Astrocyte (in vitro differentiated cells and primary cell): ENCODE results near the gene RPP40. TPM values are rescaled to one million over a fixed set of nuclear protein-coding genes. Genes with fewer than 3 reads are reported as not detected.

Source experiments
- DNase-seq: peaks from one replicate; pipeline ENCODE4 v3.0.0-alpha.2; 2010; ENCODE audit warnings: low read depth
- FAIRE-seq: peaks from 2 replicates; lab custom pipeline; 2011; peaks lifted over from hg19 to GRCh38; lab: Jason Lieb, UNC
- H2AFZ ChIP-seq: 2 replicates; pipeline ENCODE4 v1.6.0; 2012; ENCODE audit warnings: low read depth, low read length, inconsistent platforms
- H3K27ac ChIP-seq: 2 replicates; pipeline ENCODE4 v1.5.1; 2011; ENCODE audit warnings: low read depth, low read length, inconsistent platforms
- H3K27me3 ChIP-seq: 2 replicates; pipeline ENCODE4 v1.6.0; 2011; ENCODE audit warnings: low read length, inconsistent platforms; ENCODE audit not compliant: insufficient read depth
- H3K36me3 ChIP-seq: 2 replicates; pipeline ENCODE4 v1.5.1; 2011; ENCODE audit warnings: low read length, inconsistent platforms; ENCODE audit not compliant: insufficient read depth
- H3K4me1 ChIP-seq: 2 replicates; pipeline ENCODE4 v1.5.1; 2011; ENCODE audit warnings: low read length, inconsistent platforms; ENCODE audit not compliant: insufficient read depth
- H3K4me2 ChIP-seq: 2 replicates; pipeline ENCODE4 v1.6.0; 2012; ENCODE audit warnings: low read length, inconsistent platforms
- H3K4me3 ChIP-seq: 2 replicates; pipeline ENCODE4 v1.5.1; 2011; ENCODE audit warnings: low read depth, mild to moderate bottlenecking, low read length, inconsistent platforms; ENCODE audit not compliant: insufficient read depth
- H3K79me2 ChIP-seq: 2 replicates; pipeline ENCODE4 v1.6.0; 2012; ENCODE audit warnings: mild to moderate bottlenecking, low read length, inconsistent platforms; ENCODE audit not compliant: insufficient read depth
- H3K9ac ChIP-seq: 2 replicates; pipeline ENCODE4 v1.6.0; 2012; ENCODE audit warnings: mild to moderate bottlenecking, low read length, inconsistent platforms
- H3K9me3 ChIP-seq: 2 replicates; pipeline ENCODE4 v1.5.1; 2012; ENCODE audit warnings: low read depth, mild to moderate bottlenecking, low read length, inconsistent platforms; ENCODE audit not compliant: insufficient read depth
- H4K20me1 ChIP-seq: 2 replicates; pipeline ENCODE4 v1.6.0; 2012; ENCODE audit warnings: low read length, inconsistent platforms; ENCODE audit not compliant: insufficient read depth
- H3K27ac Mint-ChIP-seq: one replicate; pipeline ENCODE4 v1.8.0; 2021; ENCODE audit warnings: mild to moderate bottlenecking, mixed read lengths; ENCODE audit not compliant: unreplicated experiment
- H3K27me3 Mint-ChIP-seq: one replicate; pipeline ENCODE4 v1.8.0; 2021; ENCODE audit warnings: low read depth, mixed read lengths; ENCODE audit not compliant: unreplicated experiment
- H3K36me3 Mint-ChIP-seq: one replicate; pipeline ENCODE4 v1.8.0; 2021; ENCODE audit warnings: low read depth, mixed read lengths; ENCODE audit not compliant: unreplicated experiment
- H3K4me1 Mint-ChIP-seq: one replicate; pipeline ENCODE4 v1.8.0; 2021; ENCODE audit warnings: low read depth, mixed read lengths; ENCODE audit not compliant: unreplicated experiment
- H3K4me3 Mint-ChIP-seq: one replicate; pipeline ENCODE4 v1.8.0; 2021; ENCODE audit warnings: mild to moderate bottlenecking, moderate library complexity, mixed read lengths; ENCODE audit not compliant: unreplicated experiment
- H3K9me3 Mint-ChIP-seq: one replicate; pipeline ENCODE4 v1.8.0; 2021; ENCODE audit warnings: mild to moderate bottlenecking, mixed read lengths; ENCODE audit not compliant: unreplicated experiment
- CTCF ChIP-seq: IDR thresholded peaks from 2 replicates; pipeline ENCODE4 v1.5.1; 2011; ENCODE audit warnings: low read depth, mild to moderate bottlenecking, inconsistent platforms, low read length, moderate library complexity; ENCODE audit not compliant: insufficient read depth
- EZH2 ChIP-seq: IDR thresholded peaks from 2 replicates; pipeline ENCODE4 v1.6.1; 2012; ENCODE audit warnings: mild to moderate bottlenecking, low read length, inconsistent platforms; ENCODE audit not compliant: insufficient read depth
- total RNA-seq: library from RNA; stranded (reverse); gene quantifications from 2 replicates; pipeline ENCODE4 v1.2.1, GENCODE V29; 2021

The RPP40 gene
- total RNA-seq, 1 donor from 2014 or later: 16.6 TPM

- H3K36me3 Mint-ChIP-seq: peaks cover 2% of the 10 kb centered on the region
- peaks cover 3% of the 10 kb centered on the region for H3K4me1 ChIP-seq
- H3K27ac ChIP-seq: no peak overlapping the region
- no peak overlapping the region for H3K4me3 ChIP-seq
- no peaks in the 10 kb centered on the region for H3K36me3 ChIP-seq
- H3K4me3 Mint-ChIP-seq: no peak overlapping the region
- no peak for TF ChIP-seq CTCF
- TF ChIP-seq EZH2: no peak
- H3K4me2 ChIP-seq: no peak overlapping the region
- no peak overlapping the region for H2AFZ ChIP-seq
- peaks cover 3% of the 10 kb centered on the region for H3K27me3 Mint-ChIP-seq
- no peaks in the 10 kb centered on the region for H3K9me3 ChIP-seq
- H3K4me1 Mint-ChIP-seq: no peaks in the 10 kb centered on the region
- H3K79me2 ChIP-seq: no peaks in the 10 kb centered on the region
- FAIRE-seq (no peak), DNase-seq (no peak)
- H3K9ac ChIP-seq: no peak overlapping the region
- H3K9me3 Mint-ChIP-seq: no peaks in the 10 kb centered on the region
- no peaks in the 10 kb centered on the region for H3K27me3 ChIP-seq
- H4K20me1 ChIP-seq: no peaks in the 10 kb centered on the region
- no peak overlapping the region for H3K27ac Mint-ChIP-seq
These were observed 16.4 kb downstream of the RPP40 start for GRCh38 chr6:4987432-4987831.

- H3K9ac ChIP-seq: no peak overlapping the region
- H3K27me3 ChIP-seq: no peaks in the 10 kb centered on the region
- H3K79me2 ChIP-seq: no peaks in the 10 kb centered on the region
- no peak for DNase-seq
- H3K4me1 ChIP-seq: peaks cover 3% of the 10 kb centered on the region
- no peak overlapping the region for H3K4me2 ChIP-seq
- H3K9me3 ChIP-seq: no peaks in the 10 kb centered on the region
- Mint-ChIP-seq H3K27ac (no peak overlapping the region), H3K9me3 (no peaks in the 10 kb centered on the region), H3K27me3 (peaks cover 4% of the 10 kb centered on the region), H3K4me3 (no peak overlapping the region), H3K36me3 (peaks cover 2% of the 10 kb centered on the region), H3K4me1 (no peaks in the 10 kb centered on the region)
- FAIRE-seq: no peak
- H3K4me3 ChIP-seq: no peak overlapping the region
- no peaks in the 10 kb centered on the region for H3K36me3 ChIP-seq
- no peak overlapping the region for H3K27ac ChIP-seq
- H4K20me1 ChIP-seq: no peaks in the 10 kb centered on the region
- no peak overlapping the region for H2AFZ ChIP-seq
- TF ChIP-seq EZH2 (no peak), CTCF (no peak)
These were observed 16.8 kb downstream of the RPP40 start for GRCh38 chr6:4986999-4987398.

GRCh38 chr6:4983322-4983721 is 20.5 kb downstream of the RPP40 start:
- H2AFZ ChIP-seq: no peak overlapping the region
- no peak overlapping the region for H3K9ac ChIP-seq
- H3K4me1 ChIP-seq: peaks cover 3% of the 10 kb centered on the region
- peaks cover 4% of the 10 kb centered on the region for H3K27me3 Mint-ChIP-seq
- DNase-seq (no peak), FAIRE-seq (no peak)
- H3K27ac ChIP-seq: no peak overlapping the region
- no peak overlapping the region for H3K27ac Mint-ChIP-seq
- H3K9me3 Mint-ChIP-seq: peaks cover 11% of the 10 kb centered on the region
- TF ChIP-seq EZH2: no peak
- no peak for TF ChIP-seq CTCF
- H3K4me2 ChIP-seq: no peak overlapping the region
- H3K27me3 ChIP-seq: no peaks in the 10 kb centered on the region
- H3K79me2 ChIP-seq: no peaks in the 10 kb centered on the region
- no peak overlapping the region for H3K4me3 ChIP-seq
- H3K4me1 Mint-ChIP-seq: no peaks in the 10 kb centered on the region
- no peaks in the 10 kb centered on the region for H3K36me3 ChIP-seq
- H3K36me3 Mint-ChIP-seq: peaks cover 4% of the 10 kb centered on the region
- H3K9me3 ChIP-seq: peaks cover 3% of the 10 kb centered on the region
- no peak overlapping the region for H3K4me3 Mint-ChIP-seq
- H4K20me1 ChIP-seq: no peaks in the 10 kb centered on the region
